GM19397 (cell line): ENCODE results near the gene TRIP11.

Experiments used
- ATAC-seq: cut with Tn5 transposase; IDR thresholded peaks from one replicate; pipeline ENCODE4 v1.9.1; 2021; ENCODE audit warnings: mild to moderate bottlenecking, moderate library complexity; ENCODE audit not compliant: unreplicated experiment

Gene TRIP11

GRCh38 chr14:91961297-91962220 is 78.3 kb downstream of the TRIP11 start:
- ATAC-seq: no peak

GRCh38 chr14:91957876-91958313 is 82.0 kb downstream of the TRIP11 start:
- no peak for ATAC-seq

- no peak for ATAC-seq
These were observed 83.2 kb downstream of the TRIP11 start for GRCh38 chr14:91956616-91957015.

GRCh38 chr14:91955168-91955567 is 84.7 kb downstream of the TRIP11 start:
- ATAC-seq: no peak

GRCh38 chr14:91953170-91953985 is 86.5 kb downstream of the TRIP11 start:
- ATAC-seq: no peak

GRCh38 chr14:91947475-91948184 is 92.2 kb downstream of the TRIP11 start, which contains the start of gene FBLN5:
FBLN5 (minus strand) TSS chr14:91947694; CDS start chr14:91947229, 465 bp downstream.
- ATAC-seq: no peak

GRCh38 chr14:91946622-91947474 is 93.0 kb downstream of the TRIP11 start:
- ATAC-seq: no peak

- no peak for ATAC-seq
These were observed 93.9 kb downstream of the TRIP11 start for GRCh38 chr14:91945751-91946621.

GRCh38 chr14:91942946-91943345 is 96.9 kb downstream of the TRIP11 start:
- ATAC-seq: no peak

- no peak for ATAC-seq
These were observed 97.7 kb downstream of the TRIP11 start for GRCh38 chr14:91942128-91942527.

- no peak for ATAC-seq
These were observed 99.7 kb downstream of the TRIP11 start for GRCh38 chr14:91940209-91940608.

- no peak for ATAC-seq
These were observed 104.3 kb downstream of the TRIP11 start for GRCh38 chr14:91935586-91935985.

- no peak for ATAC-seq
These were observed 105.1 kb downstream of the TRIP11 start for GRCh38 chr14:91934554-91935285.

GRCh38 chr14:91931478-91932088 is 108.3 kb downstream of the TRIP11 start:
- ATAC-seq: no peak

- no peak for ATAC-seq
These were observed 110.2 kb downstream of the TRIP11 start for GRCh38 chr14:91929700-91930099.

- no peak for ATAC-seq
These were observed 112.1 kb downstream of the TRIP11 start for GRCh38 chr14:91927800-91928199.

- ATAC-seq: no peak
These were observed 112.7 kb downstream of the TRIP11 start for GRCh38 chr14:91927191-91927590.
